ENCODE measurements around the gene HIF1AN.
A peak's percentile ranks its signal among the peaks of the same experiment; 100 is the strongest.

HIF1AN gene

DNA sequence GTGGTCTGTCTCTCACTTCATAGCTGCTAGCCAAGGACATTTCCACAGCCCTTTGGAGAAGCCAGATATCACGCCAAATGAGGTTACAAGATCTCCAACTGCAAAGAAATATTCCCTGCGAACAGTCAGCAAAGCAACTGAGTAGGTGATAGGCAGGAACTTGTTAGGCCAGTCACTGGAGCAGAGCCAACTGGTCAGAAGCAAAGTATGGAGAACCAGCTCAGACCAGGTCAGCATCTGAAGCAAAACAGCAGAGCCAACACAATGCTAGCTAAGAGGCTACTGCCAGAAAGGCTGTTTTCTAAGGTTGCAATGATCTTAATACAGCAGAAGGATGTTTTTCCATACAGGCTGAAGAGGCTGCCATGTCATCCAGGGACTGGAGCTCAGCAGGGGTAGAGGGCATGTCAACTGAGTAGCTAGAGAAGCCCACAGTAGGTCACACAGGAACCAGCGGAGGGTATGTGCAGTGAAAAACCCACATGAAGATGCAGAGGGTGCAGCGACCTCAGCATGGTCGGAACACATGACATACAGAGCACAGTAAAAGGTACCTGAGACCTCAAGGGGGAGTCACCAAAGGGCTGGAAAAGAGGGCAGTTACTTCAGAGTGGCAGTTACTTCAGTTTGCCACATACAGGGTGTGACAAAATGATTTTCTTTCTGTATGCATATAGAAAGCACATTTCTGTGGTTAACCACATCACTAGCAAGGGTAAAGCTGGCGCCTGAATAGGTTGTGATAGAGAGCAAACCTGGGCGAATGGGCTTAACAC lies 25.0 kb upstream of the HIF1AN start:
- DNase-seq, result peak; percentile 65

DNA sequence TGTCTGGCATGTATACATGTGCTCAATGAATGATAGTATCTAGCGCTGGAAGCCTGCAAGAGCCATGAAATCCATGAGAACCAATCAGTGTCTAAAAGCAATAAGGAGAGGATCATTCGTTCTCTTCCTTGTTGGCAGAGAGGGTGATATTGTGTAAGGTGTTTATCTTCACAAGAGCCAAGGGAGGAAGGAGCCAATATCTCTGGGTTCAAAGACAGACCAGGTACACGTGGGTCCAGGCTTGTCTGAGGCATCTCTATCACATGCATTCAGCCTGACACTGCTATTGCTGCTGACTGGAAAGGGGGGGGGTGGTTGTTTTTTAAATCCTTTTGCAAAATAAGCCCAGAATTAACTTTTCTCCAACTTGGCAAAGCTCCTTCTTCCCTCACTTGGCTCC lies 20.1 kb upstream of the HIF1AN start:
- Mint-ChIP-seq H3K27me3 (no peaks in the 10 kb centered on the region), H3K36me3 (ENCODE audit: low read depth) (peaks cover 38% of the 10 kb centered on the region), H3K27ac (no peak overlapping the region), H3K4me1 (ENCODE audit: low read depth) (peaks cover 34% of the 10 kb centered on the region), H3K9me3 (no peaks in the 10 kb centered on the region), H3K4me3 (no peak overlapping the region)
- DNase-seq, result no peak

More for the DNA sequence above, 25.0 kb upstream of the HIF1AN start:
- H3K27ac Mint-ChIP-seq, result peak overlapping the region; percentile 89
- H3K9me3 Mint-ChIP-seq, result no peaks in the 10 kb centered on the region
- peaks cover 68% of the 10 kb centered on the region for H3K4me1 Mint-ChIP-seq (ENCODE audit: low read depth)
- H3K27me3 Mint-ChIP-seq, result no peaks in the 10 kb centered on the region
- H3K36me3 Mint-ChIP-seq (ENCODE audit: low read depth), result peaks cover 49% of the 10 kb centered on the region
- peak overlapping the region; percentile 6 for H3K4me3 Mint-ChIP-seq

DNA sequence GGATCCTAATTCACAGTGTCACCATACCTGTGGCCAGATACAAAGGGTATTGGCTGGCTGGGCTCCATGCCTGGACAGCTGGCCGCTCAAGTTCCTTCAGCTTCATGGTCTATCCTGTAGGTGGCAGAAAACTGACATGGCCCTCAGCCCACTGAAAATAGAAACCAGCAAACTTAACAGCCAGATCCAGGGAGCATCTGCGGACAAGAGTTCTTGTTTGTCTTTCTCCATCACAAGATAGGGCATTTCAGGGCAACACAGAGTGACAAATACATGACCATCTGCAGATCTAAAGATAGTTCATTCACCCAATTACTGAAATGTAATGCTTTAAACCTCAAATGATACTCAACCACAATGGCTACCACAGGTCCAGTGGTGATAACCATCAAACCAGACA lies 18.9 kb upstream of the HIF1AN start:
- H3K36me3 Mint-ChIP-seq (ENCODE audit: low read depth), result peaks cover 44% of the 10 kb centered on the region
- H3K4me1 Mint-ChIP-seq (ENCODE audit: low read depth), result peaks cover 22% of the 10 kb centered on the region
- H3K27ac Mint-ChIP-seq, result no peak overlapping the region
- DNase-seq, result no peak
- H3K4me3 Mint-ChIP-seq, result no peak overlapping the region
- no peaks in the 10 kb centered on the region for H3K27me3 Mint-ChIP-seq
- no peaks in the 10 kb centered on the region for H3K9me3 Mint-ChIP-seq

DNA sequence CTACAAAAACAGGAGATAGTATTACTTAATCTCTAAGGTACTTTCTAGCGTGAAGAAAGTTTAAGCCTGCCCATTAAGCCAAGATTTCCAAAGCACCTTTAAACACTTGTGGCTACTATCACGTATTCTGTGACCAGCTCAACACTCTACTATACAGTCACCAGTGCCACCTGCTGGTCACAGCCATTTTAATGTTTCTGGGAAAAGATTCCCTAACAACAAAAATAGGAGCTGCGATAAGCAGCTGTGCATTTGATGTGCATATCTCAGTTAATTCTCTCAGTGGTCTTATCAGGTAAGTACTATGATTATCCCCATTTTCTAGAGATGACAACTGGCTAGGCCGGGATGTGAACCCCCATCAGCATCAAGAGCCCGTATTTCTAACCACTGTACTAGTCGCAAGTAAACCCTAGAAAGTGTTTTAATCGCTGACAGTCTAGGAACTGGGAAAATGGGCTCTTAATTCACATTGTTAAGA lies 16.9 kb upstream of the HIF1AN start:
- Mint-ChIP-seq H3K4me3 (no peak overlapping the region), H3K9me3 (no peaks in the 10 kb centered on the region), H3K36me3 (ENCODE audit: low read depth) (peaks cover 54% of the 10 kb centered on the region), H3K27me3 (no peaks in the 10 kb centered on the region), H3K4me1 (ENCODE audit: low read depth) (peaks cover 15% of the 10 kb centered on the region), H3K27ac (peak overlapping the region; percentile 26)
- peak; percentile 63 for DNase-seq

DNA sequence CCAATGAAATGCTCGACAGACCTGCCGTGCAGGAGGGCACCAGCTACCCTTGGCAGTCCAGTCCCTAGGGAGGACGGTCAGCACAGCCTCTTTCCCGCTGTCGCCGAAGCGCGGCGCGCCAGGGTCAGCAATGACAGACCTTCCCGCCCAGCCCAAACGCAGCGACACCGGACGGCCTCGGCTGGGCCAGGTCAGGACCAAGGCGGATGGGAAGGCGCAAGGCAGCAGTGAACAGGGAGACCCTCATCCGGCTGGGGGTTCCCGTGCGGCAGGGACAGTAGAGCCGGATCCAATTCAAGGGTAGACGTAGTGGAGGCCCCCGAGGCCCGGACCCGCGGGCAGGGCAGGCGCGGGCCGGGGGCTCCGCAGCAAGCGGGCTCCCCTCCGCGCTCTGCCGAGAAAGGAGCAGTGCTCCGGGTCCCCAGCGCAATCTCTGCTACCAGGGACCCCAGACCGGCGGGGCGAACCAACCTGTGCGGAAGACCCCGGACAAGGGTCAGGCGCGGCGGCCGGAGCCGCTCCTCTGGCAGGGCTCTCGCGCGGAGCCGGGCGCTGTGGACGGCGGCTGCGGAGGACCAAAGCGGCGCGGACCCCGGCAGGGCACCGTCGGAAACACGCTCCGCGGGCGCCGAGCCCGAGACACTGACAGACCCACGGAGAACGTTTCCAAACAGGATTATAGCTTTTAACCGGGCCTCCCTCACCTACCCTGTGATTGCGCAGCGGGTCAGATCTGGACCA lies 16.3 kb upstream of the HIF1AN start, which contains the start of gene SEC31B:
SEC31B (minus strand) TSS at position 551 of the 741 bp plus-strand sequence. CDS start 2,909 bp downstream, outside the sequence.
- no peak within 1 kb of the TSS for H3K4me3 Mint-ChIP-seq
- H3K36me3 Mint-ChIP-seq (ENCODE audit: low read depth), result peaks cover 56% of the 10 kb centered on the region
- peaks cover 15% of the 10 kb centered on the region for H3K4me1 Mint-ChIP-seq (ENCODE audit: low read depth)
- no peaks in the 10 kb centered on the region for H3K27me3 Mint-ChIP-seq
- DNase-seq, result no peak
- H3K9me3 Mint-ChIP-seq, result no peaks in the 10 kb centered on the region
- peak within 1 kb of the TSS; percentile 33 for H3K27ac Mint-ChIP-seq

DNA sequence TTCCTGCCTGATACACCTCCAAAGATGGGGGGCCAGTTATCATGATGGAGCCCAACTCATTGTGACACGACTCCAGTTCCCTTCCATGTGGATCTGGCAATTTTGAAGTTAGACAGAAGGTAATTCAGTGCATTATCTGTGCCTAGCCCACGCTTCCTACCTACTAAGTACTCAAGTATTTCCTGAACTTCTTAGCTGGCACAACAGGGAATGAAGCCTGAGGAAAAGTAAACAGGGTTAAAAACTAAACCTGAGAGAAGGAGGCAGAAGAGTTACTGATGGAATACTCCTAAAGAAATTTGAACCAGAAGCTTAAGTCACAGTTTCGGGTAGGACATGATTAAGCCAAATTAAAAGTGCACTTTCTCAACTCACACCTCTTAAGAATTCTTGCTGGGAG lies 14.9 kb upstream of the HIF1AN start:
- Mint-ChIP-seq H3K27me3 (no peaks in the 10 kb centered on the region), H3K27ac (peak overlapping the region; percentile 33), H3K36me3 (ENCODE audit: low read depth) (peaks cover 64% of the 10 kb centered on the region), H3K4me1 (ENCODE audit: low read depth) (peaks cover 16% of the 10 kb centered on the region), H3K9me3 (no peaks in the 10 kb centered on the region), H3K4me3 (no peak overlapping the region)
- no peak for DNase-seq

DNA sequence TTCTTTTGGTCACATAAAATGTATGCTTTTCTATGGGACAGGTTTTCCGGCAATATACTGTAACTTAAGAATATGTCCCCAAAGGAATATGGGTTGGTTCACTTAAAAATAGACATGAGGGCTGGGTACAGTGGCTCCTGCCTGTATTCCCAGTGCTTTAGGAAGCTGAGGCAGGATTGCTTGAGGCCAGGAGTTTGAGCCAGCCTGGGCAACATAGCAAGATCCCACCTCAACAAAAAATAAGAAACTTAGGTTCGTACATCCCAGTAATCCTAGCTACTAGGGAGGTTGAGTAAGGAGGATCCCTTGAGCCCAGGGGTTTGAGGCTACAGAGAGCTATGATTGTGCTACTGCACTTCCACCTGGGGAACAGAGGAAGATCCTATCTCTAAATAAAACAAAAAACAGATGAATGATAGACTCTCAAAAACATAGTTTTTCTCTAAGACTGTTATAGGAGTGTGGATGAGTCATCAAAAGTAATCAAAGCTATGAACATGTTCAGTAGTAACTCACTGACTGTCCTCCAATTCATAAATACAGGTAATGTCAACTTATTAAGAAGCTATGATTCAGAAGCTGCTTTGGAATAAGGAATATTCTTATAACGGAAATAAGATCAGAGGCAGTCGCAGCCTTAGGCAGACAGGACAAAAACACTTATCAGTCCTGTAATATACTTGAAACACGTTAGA lies 13.5 kb upstream of the HIF1AN start:
- Mint-ChIP-seq H3K4me3 (no peak overlapping the region), H3K36me3 (ENCODE audit: low read depth) (peaks cover 68% of the 10 kb centered on the region)

DNA sequence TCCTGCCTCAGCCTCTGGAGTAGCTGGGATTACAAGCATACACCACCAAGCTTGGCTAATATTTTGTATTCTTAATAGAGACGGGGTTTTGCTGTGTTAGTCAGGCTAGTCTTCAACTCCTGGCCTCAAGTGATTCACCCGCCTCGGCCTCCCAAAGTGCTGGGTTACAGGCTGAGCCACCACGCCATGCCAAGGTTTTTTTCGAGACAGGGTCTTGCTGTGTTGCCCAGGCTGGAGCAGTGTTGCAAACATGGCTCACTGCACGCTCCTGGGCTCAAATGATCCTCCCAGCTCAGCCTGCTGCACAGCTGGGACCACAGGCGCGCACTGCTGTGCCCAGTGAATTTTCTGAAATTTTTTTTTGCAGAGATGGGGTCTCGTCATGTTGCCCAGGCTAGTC lies 12.8 kb upstream of the HIF1AN start:
- H3K27ac Mint-ChIP-seq, result no peak overlapping the region
- H3K9me3 Mint-ChIP-seq, result no peaks in the 10 kb centered on the region
- H3K4me1 Mint-ChIP-seq (ENCODE audit: low read depth), result peaks cover 27% of the 10 kb centered on the region
- DNase-seq, result no peak
- peaks cover 75% of the 10 kb centered on the region for H3K36me3 Mint-ChIP-seq (ENCODE audit: low read depth)
- no peak overlapping the region for H3K4me3 Mint-ChIP-seq
- no peaks in the 10 kb centered on the region for H3K27me3 Mint-ChIP-seq

More for the DNA sequence above, 13.5 kb upstream of the HIF1AN start:
- H3K27ac Mint-ChIP-seq, result peak overlapping the region; percentile 35
- DNase-seq, result no peak
- H3K9me3 Mint-ChIP-seq, result no peaks in the 10 kb centered on the region
- H3K4me1 Mint-ChIP-seq (ENCODE audit: low read depth), result peaks cover 26% of the 10 kb centered on the region
- H3K27me3 Mint-ChIP-seq, result no peaks in the 10 kb centered on the region

DNA sequence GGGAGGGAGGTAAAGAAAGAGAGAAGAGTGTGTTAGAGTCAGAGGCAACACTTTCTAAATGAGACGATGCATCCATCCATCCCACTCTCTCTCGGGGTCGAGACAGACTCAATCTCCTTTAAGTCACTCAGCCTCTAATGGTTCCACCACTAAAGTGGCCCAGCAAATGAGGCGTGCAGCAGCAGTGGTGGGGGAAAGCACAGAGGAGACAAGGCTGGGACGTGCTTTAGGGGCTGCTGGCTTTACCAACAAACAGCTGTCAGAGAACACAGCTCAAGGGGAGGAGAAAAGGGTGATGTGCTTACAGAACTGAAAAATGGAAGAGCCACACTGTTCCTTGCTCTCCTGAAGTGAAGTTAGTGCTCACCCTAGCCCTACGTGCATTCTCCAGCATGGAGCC lies 11.5 kb upstream of the HIF1AN start:
- H3K27me3 Mint-ChIP-seq, result no peaks in the 10 kb centered on the region
- peak overlapping the region; percentile 83 for H3K27ac Mint-ChIP-seq
- H3K36me3 Mint-ChIP-seq (ENCODE audit: low read depth), result peaks cover 85% of the 10 kb centered on the region
- H3K4me3 Mint-ChIP-seq, result no peak overlapping the region
- DNase-seq, result no peak
- H3K9me3 Mint-ChIP-seq, result no peaks in the 10 kb centered on the region
- H3K4me1 Mint-ChIP-seq (ENCODE audit: low read depth), result peaks cover 26% of the 10 kb centered on the region

DNA sequence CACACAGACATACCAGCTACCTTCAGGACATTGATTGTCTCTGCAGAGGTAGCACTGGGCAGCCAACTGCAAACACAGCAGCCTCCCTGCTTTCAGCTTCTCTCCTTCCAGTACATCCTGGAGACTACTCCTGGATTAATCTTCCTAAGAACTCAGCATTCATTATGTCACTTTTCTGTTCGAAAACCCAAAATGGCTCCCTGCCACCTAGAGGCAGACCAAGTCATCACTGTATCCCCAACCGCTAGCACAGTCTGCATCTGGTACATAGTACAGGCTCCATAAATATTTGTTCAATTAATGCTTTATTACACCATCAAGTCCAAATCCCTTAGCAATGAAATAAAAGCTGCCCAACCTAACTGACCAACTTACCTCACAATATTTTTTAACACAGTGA lies 11.1 kb upstream of the HIF1AN start:
- peaks cover 26% of the 10 kb centered on the region for H3K4me1 Mint-ChIP-seq (ENCODE audit: low read depth)
- H3K4me3 Mint-ChIP-seq, result no peak overlapping the region
- H3K36me3 Mint-ChIP-seq (ENCODE audit: low read depth), result peaks cover 87% of the 10 kb centered on the region
- H3K27ac Mint-ChIP-seq, result peak overlapping the region; percentile 83
- DNase-seq, result no peak
- H3K27me3 Mint-ChIP-seq, result no peaks in the 10 kb centered on the region
- no peaks in the 10 kb centered on the region for H3K9me3 Mint-ChIP-seq

DNA sequence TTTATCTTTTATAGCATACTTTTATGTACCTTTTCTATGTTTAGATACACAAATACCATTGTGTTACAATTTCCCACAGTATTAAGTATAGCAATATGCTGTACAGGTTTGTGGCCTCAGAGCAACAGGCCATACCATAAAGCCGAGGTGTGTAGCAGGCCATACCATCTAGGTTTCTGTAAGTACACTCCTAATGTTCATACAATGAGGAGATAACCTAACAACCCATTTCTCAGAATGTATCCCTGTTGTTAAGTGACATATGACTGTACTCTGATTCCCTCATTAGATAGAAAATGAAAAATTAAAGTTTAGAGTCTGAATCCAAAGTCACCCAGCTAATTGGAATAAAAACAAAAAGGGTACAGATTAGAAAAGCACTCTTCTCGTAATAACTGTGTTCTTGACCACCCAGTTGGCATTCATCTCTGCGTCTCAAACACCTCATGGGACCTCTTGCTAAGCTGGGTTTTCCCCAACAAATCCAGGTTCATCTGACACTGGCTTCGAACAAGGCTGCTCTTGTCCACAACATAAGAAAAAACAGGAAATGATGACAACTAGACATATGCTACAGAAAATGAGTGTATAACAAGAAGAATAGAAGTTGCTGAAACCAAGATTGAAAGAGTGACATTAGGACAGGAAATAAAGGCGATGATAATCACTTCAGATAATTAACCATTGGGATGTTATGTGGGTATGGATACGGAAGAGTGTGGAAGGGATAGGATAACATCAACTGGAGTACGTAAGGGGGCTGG lies 7.4 kb upstream of the HIF1AN start:
- H3K4me3 Mint-ChIP-seq, result peak overlapping the region; percentile 100
- no peaks in the 10 kb centered on the region for H3K9me3 Mint-ChIP-seq
- H3K27me3 Mint-ChIP-seq, result no peaks in the 10 kb centered on the region
- H3K36me3 Mint-ChIP-seq (ENCODE audit: low read depth), result peaks cover 66% of the 10 kb centered on the region
- peaks cover 44% of the 10 kb centered on the region for H3K4me1 Mint-ChIP-seq (ENCODE audit: low read depth)
- peak overlapping the region; percentile 100 for H3K27ac Mint-ChIP-seq
- no peak for DNase-seq

DNA sequence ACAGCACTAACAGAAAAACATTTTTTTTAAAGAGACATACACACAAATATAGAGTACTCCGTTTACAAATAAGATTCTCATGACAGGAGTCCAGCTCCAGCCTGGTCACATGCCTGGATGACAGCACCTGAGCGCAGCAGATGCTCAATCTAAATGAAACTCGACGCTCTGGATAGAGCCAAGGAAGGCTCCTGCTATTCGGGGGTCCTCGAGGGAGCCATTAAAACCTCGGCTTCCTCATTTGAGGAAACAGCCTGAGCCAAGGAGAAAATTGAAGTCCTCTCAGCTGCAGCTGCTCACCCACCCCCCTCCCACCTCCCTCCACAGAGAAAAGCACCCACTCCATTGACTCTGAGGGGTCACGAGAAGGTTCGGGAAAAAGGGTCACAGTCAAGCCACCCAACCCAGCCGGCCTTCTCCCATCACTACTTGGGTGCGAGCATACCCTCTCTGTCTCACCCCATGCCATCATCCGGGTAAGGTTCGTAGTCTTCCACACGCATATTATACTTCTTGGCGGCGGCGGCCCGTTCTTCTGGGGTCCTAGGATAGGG lies 6.7 kb upstream of the HIF1AN start:
- Mint-ChIP-seq H3K27me3 (no peaks in the 10 kb centered on the region), H3K9me3 (no peaks in the 10 kb centered on the region), H3K4me1 (ENCODE audit: low read depth) (peaks cover 44% of the 10 kb centered on the region), H3K36me3 (ENCODE audit: low read depth) (peaks cover 59% of the 10 kb centered on the region), H3K27ac (peak overlapping the region; percentile 100), H3K4me3 (peak overlapping the region; percentile 100)
- no peak for DNase-seq

DNA sequence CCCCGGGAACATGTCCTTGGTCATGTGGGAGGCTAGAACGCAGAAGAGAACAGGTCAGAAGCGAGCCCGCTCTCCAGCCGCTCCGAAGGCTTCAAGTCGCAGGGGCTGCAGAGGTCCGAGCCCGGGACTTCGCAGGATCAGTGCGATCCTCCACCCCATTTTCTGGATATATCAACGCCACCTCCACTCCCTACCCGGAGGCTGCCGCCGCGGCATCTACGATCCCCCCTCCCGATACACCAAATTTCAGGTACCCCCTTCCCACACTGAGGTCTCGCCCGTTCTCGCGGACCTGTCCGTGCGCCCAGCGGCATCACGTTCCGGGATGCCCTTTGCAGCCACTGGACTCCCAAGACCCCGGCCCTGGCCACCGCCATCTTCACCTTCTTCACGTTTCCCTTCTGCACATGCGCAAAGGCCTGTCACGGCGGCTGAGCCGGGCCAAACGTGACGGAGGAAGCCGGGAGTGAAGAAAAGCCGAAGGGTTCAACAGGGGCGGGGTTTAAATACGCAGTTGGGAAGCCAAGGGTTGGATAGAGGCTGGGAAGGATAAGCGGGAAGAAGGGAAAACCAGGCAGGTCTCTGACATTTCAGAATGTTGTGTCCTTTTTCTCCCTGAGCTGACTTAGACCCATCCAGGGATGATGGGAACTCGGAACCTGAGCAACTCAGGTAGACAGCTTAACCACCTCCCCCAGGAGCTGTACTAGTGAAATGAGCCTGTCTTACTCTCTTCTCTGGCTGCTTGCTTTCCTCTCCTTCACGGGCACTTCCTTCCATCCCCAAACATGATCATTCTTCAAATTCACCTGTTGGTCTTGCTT lies 6.1 kb upstream of the HIF1AN start, which contains the start of gene NDUFB8:
NDUFB8 (minus strand) TSS at position 397 of the 824 bp plus-strand sequence; CDS start at position 377, 20 bp downstream.
- peaks cover 52% of the 10 kb centered on the region for H3K36me3 Mint-ChIP-seq (ENCODE audit: low read depth)
- peak; percentile 91 for DNase-seq
- peaks cover 43% of the 10 kb centered on the region for H3K4me1 Mint-ChIP-seq (ENCODE audit: low read depth)

More for the DNA sequence above, 6.1 kb upstream of the HIF1AN start, which contains the start of gene NDUFB8:
- Mint-ChIP-seq H3K9me3 (no peaks in the 10 kb centered on the region), H3K4me3 (peak within 1 kb of the TSS; percentile 100), H3K27me3 (no peaks in the 10 kb centered on the region), H3K27ac (peak within 1 kb of the TSS; percentile 100)

Measured in activated T-cell treated with anti-CD3 and anti-CD28 coated beads, Interleukin-2, amount 50 U/mL, for 24 hours (primary cell).